Measurements from ENCODE around the gene CCDC188.
A peak's percentile ranks its signal among the peaks of the same experiment; 100 is the strongest.

Gene CCDC188

DNA sequence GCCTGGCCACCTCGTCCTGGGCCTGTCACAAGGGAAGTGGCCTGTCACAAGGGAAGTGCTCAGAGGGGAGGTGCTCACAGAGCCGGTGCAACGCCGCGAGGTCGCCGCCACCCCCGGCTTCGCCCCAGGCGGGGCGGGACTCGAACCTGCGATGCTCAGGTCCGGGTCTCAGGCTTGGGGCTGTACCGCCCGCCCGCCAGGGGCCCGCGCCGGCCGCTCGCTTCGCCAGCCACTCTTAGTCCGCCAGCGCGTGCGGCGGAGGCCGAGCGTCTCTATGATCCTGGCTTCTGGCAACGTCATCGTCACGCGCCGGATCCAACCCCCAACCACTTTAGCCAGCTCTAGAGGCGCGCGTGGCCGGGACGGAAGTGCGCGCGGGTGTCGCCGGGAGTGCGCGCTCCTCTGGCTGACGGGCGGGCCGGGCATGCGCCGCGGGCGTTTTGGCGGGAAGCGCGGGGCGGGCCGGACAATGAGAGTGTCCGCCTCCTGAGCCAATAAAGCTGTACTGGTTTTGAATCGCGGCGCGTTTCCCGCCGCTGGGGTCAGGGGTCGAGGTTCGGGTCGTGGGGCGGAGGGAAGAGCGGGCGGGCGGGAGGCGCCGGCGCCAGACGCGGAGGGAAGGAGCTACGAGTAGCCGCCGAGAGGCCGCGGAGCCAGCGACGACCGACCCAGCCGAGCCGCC is 33.8 kb downstream of the CCDC188 start, which contains the start of gene TRMT2A (continued):
- TF ChIP-seq, protein P1, sequence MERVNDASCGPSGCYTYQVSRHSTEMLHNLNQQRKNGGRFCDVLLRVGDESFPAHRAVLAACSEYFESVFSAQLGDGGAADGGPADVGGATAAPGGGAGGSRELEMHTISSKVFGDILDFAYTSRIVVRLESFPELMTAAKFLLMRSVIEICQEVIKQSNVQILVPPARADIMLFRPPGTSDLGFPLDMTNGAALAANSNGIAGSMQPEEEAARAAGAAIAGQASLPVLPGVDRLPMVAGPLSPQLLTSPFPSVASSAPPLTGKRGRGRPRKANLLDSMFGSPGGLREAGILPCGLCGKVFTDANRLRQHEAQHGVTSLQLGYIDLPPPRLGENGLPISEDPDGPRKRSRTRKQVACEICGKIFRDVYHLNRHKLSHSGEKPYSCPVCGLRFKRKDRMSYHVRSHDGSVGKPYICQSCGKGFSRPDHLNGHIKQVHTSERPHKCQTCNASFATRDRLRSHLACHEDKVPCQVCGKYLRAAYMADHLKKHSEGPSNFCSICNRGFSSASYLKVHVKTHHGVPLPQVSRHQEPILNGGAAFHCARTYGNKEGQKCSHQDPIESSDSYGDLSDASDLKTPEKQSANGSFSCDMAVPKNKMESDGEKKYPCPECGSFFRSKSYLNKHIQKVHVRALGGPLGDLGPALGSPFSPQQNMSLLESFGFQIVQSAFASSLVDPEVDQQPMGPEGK (tag by site-specific recombination; IDR thresholded peaks at IDR 0.05) = peak; percentile 78
- TF ChIP-seq ZNF292 (tag by site-specific recombination; IDR thresholded peaks at IDR 0.05; ENCODE audit: borderline replicate concordance, low read depth) (no peak), ZNF37A (tag by site-specific recombination; IDR thresholded peaks at IDR 0.05) (no peak), ZBTB7A (tag by site-specific recombination; IDR thresholded peaks at IDR 0.05; ENCODE audit: low read depth) (peak; percentile 90; the same call in 1 of the 2 replicates), PRDM1 (tag by site-specific recombination; IDR thresholded peaks at IDR 0.05) (no peak; the same call in 1 of the 2 replicates), ZFHX2 (tag by site-specific recombination; conservative IDR thresholded peaks at IDR 0.05) (peak; percentile 56; the same call in 1 of the 2 replicates), ZNF223 (tag by site-specific recombination; IDR thresholded peaks at IDR 0.05) (no peak), KLF10 (tag by site-specific recombination; IDR thresholded peaks at IDR 0.05) (peak; percentile 84), ZNF76 (tag by site-specific recombination; IDR thresholded peaks at IDR 0.05; ENCODE audit: borderline replicate concordance, low read depth) (peak; percentile 96), ZNF184 (tag by site-specific recombination; IDR thresholded peaks at IDR 0.05) (peak; percentile 78), ZFP37 (tag by site-specific recombination; IDR thresholded peaks at IDR 0.05) (no peak; the same call in 1 of the 2 replicates), ZNF621 (tag by site-specific recombination; IDR thresholded peaks at IDR 0.05) (no peak), ZNF354C (tag by site-specific recombination; IDR thresholded peaks at IDR 0.05; ENCODE audit: borderline replicate concordance, low read depth) (no peak), ZNF133 (tag by site-specific recombination; IDR thresholded peaks at IDR 0.05) (no peak), ZBTB21 (tag by site-specific recombination; IDR thresholded peaks at IDR 0.05) (peak; percentile 33; the same call in 1 of the 2 replicates), ZNF248 (tag by site-specific recombination; IDR thresholded peaks at IDR 0.05) (no peak), ZNF112 (tag by site-specific recombination; IDR thresholded peaks at IDR 0.05) (no peak), ZNF501 (tag by site-specific recombination; IDR thresholded peaks at IDR 0.05) (peak; percentile 48; the same call in 1 of the 2 replicates), ZNF561 (tag by site-specific recombination; IDR thresholded peaks at IDR 0.05; ENCODE audit: borderline replicate concordance) (peak; percentile 97), ZNF366 (tag by site-specific recombination; conservative IDR thresholded peaks at IDR 0.05) (no peak), ZNF202 (tag by site-specific recombination; IDR thresholded peaks at IDR 0.05; ENCODE audit: borderline replicate concordance) (no peak), MZF1 (tag by site-specific recombination; IDR thresholded peaks at IDR 0.05; ENCODE audit: borderline replicate concordance) (no peak), ZNF140 (tag by site-specific recombination; IDR thresholded peaks at IDR 0.05) (no peak), ZNF623 (tag by site-specific recombination; IDR thresholded peaks at IDR 0.05) (no peak), ZNF530 (tag by site-specific recombination; IDR thresholded peaks at IDR 0.05; ENCODE audit: low read depth) (no peak)
- TF ChIP-seq, protein P2, sequence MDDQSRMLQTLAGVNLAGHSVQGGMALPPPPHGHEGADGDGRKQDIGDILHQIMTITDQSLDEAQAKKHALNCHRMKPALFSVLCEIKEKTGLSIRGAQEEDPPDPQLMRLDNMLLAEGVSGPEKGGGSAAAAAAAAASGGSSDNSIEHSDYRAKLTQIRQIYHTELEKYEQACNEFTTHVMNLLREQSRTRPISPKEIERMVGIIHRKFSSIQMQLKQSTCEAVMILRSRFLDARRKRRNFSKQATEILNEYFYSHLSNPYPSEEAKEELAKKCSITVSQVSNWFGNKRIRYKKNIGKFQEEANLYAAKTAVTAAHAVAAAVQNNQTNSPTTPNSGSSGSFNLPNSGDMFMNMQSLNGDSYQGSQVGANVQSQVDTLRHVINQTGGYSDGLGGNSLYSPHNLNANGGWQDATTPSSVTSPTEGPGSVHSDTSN (CRISPR knock-in tag; IDR thresholded peaks at IDR 0.05) = peak; percentile 95
- TF ChIP-seq, protein P3, sequence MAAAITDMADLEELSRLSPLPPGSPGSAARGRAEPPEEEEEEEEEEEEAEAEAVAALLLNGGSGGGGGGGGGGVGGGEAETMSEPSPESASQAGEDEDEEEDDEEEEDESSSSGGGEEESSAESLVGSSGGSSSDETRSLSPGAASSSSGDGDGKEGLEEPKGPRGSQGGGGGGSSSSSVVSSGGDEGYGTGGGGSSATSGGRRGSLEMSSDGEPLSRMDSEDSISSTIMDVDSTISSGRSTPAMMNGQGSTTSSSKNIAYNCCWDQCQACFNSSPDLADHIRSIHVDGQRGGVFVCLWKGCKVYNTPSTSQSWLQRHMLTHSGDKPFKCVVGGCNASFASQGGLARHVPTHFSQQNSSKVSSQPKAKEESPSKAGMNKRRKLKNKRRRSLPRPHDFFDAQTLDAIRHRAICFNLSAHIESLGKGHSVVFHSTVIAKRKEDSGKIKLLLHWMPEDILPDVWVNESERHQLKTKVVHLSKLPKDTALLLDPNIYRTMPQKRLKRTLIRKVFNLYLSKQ (tag by site-specific recombination; IDR thresholded peaks at IDR 0.05; ENCODE audit: borderline replicate concordance) = no peak
- TF ChIP-seq, protein P4, sequence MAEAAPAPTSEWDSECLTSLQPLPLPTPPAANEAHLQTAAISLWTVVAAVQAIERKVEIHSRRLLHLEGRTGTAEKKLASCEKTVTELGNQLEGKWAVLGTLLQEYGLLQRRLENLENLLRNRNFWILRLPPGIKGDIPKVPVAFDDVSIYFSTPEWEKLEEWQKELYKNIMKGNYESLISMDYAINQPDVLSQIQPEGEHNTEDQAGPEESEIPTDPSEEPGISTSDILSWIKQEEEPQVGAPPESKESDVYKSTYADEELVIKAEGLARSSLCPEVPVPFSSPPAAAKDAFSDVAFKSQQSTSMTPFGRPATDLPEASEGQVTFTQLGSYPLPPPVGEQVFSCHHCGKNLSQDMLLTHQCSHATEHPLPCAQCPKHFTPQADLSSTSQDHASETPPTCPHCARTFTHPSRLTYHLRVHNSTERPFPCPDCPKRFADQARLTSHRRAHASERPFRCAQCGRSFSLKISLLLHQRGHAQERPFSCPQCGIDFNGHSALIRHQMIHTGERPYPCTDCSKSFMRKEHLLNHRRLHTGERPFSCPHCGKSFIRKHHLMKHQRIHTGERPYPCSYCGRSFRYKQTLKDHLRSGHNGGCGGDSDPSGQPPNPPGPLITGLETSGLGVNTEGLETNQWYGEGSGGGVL (tag by site-specific recombination; IDR thresholded peaks at IDR 0.05) = peak; percentile 62; the same call in 1 of the 2 replicates
- TF ChIP-seq, protein P5, sequence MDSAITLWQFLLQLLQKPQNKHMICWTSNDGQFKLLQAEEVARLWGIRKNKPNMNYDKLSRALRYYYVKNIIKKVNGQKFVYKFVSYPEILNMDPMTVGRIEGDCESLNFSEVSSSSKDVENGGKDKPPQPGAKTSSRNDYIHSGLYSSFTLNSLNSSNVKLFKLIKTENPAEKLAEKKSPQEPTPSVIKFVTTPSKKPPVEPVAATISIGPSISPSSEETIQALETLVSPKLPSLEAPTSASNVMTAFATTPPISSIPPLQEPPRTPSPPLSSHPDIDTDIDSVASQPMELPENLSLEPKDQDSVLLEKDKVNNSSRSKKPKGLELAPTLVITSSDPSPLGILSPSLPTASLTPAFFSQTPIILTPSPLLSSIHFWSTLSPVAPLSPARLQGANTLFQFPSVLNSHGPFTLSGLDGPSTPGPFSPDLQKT (IDR thresholded peaks at IDR 0.05; ENCODE audit: borderline replicate concordance, low read depth, low read length) = no peak; the same call in 1 of the 2 replicates
- TF ChIP-seq, protein P6, sequence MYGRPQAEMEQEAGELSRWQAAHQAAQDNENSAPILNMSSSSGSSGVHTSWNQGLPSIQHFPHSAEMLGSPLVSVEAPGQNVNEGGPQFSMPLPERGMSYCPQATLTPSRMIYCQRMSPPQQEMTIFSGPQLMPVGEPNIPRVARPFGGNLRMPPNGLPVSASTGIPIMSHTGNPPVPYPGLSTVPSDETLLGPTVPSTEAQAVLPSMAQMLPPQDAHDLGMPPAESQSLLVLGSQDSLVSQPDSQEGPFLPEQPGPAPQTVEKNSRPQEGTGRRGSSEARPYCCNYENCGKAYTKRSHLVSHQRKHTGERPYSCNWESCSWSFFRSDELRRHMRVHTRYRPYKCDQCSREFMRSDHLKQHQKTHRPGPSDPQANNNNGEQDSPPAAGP (tag by site-specific recombination; IDR thresholded peaks at IDR 0.05) = peak; percentile 100
